Measurements from ENCODE around the gene COL4A3. TPM values are rescaled to one million over a fixed set of nuclear protein-coding genes. Genes with fewer than 3 reads are reported as not detected.
A peak's percentile ranks its signal among the peaks of the same experiment; 100 is the strongest.

Gene COL4A3
- total RNA-seq, 8 experiments from 2014 or later, result 0.21 to 1.3 (median 0.59) TPM

GRCh38 chr2:227322530-227323205 is 158.2 kb downstream of the COL4A3 start:
- ATAC-seq (replicated peaks in 6 of 8), result no peak
- H3K4me3 ChIP-seq, result no peak overlapping the region
- WGBS, 10 experiments, result 75 to 100% (median 93%) methylated on average over 1 to 5 of the region's 5 CpGs; no CpG with 5 or more reads in 3 of the 10 experiments
- H3K27ac ChIP-seq, result no peak overlapping the region
- H3K4me1 ChIP-seq (replicated peaks in 1 of 2), result peaks cover 8 to 24% of the 10 kb centered on the region in 2 donors
- in situ Hi-C loops (cut with MboI; ENCODE audit: low pct_unique_long_range_greater_than_20kb in 2 of 9, low sequenced_read_pairs in 9 of 9, unreplicated experiment in 9 of 9), result no loop called here

GRCh38 chr2:227323818-227324217 is 159.4 kb downstream of the COL4A3 start:
- in situ Hi-C loops (cut with MboI; ENCODE audit: low pct_unique_long_range_greater_than_20kb in 2 of 9, low sequenced_read_pairs in 9 of 9, unreplicated experiment in 9 of 9), result no loop called here
- 75 to 100% (median 94%) methylated on average over 1 to 4 of the region's 4 CpGs for WGBS, 10 experiments
- ATAC-seq (replicated peaks in 6 of 8), result no peak
- H3K4me1 ChIP-seq (replicated peaks in 1 of 2), result peaks cover 8 to 27% of the 10 kb centered on the region in 2 donors
- no peak overlapping the region for H3K4me3 ChIP-seq
- H3K27ac ChIP-seq, result no peak overlapping the region

- peak; percentile 10 to 34 (median 18) for ATAC-seq (replicated peaks in 6 of 8)
- in situ Hi-C loops (cut with MboI; ENCODE audit: low pct_unique_long_range_greater_than_20kb in 2 of 9, low sequenced_read_pairs in 9 of 9, unreplicated experiment in 9 of 9), result no loop called here
- Histone ChIP-seq H3K27ac (peak overlapping the region; percentile 92 to 98), H3K4me1 (replicated peaks in 1 of 2) (peaks cover 8 to 27% of the 10 kb centered on the region in 2 donors), H3K4me3 (peak overlapping the region; percentile 74 to 99 (median 85))
- 0 to 60% (median 25%) methylated on average over 1 to 6 of the region's 6 CpGs; no CpG with 5 or more reads in 1 of the 10 experiments for WGBS, 10 experiments
Observed at GRCh38 chr2:227324642-227324994, 160.2 kb downstream of the COL4A3 start.

- WGBS, 10 experiments, result 0% methylated on average over 1 to 14 of the region's 67 CpGs; no CpG with 5 or more reads in 1 of the 10 experiments
- peak; percentile 94 to 99 (median 97) for ATAC-seq (replicated peaks in 6 of 8)
Observed at GRCh38 chr2:227324995-227325838, 160.8 kb downstream of the COL4A3 start, which contains the start of gene MFF. MFF (plus strand) TSS chr2:227325251; CDS start chr2:227330666, 5,415 bp downstream.

GRCh38 chr2:227325839-227326195 is 161.4 kb downstream of the COL4A3 start:
- Histone ChIP-seq H3K4me1 (replicated peaks in 1 of 2) (peaks cover 8 to 27% of the 10 kb centered on the region in 2 donors), H3K27ac (peak overlapping the region; percentile 92 to 98), H3K4me3 (peak overlapping the region; percentile 74 to 99 (median 85))
- WGBS, 10 experiments, result 0 to 2% (median 0%) methylated on average over 1 to 11 of the region's 13 CpGs; no CpG with 5 or more reads in 2 of the 10 experiments
- ATAC-seq (replicated peaks in 6 of 8), result peak; percentile 4 to 35 (median 10)
- in situ Hi-C loops (cut with MboI; ENCODE audit: low pct_unique_long_range_greater_than_20kb in 2 of 9, low sequenced_read_pairs in 9 of 9, unreplicated experiment in 9 of 9), result no loop called here

More at GRCh38 chr2:227324995-227325838, 160.8 kb downstream of the COL4A3 start, which contains the start of gene MFF:
- H3K4me1 ChIP-seq (replicated peaks in 1 of 2), result peaks cover 8 to 27% of the 10 kb centered on the region in 2 donors
- peak within 1 kb of the TSS; percentile 74 to 99 (median 85) for H3K4me3 ChIP-seq
- in situ Hi-C loops (cut with MboI; ENCODE audit: low pct_unique_long_range_greater_than_20kb in 2 of 9, low sequenced_read_pairs in 9 of 9, unreplicated experiment in 9 of 9), result no loop called here
- peak within 1 kb of the TSS; percentile 92 to 98 for H3K27ac ChIP-seq

- no peak for ATAC-seq (replicated peaks in 6 of 8)
- peak overlapping the region in 3 of 5 donors; percentile 85 to 89 (median 85) for H3K4me3 ChIP-seq
- WGBS, 10 experiments, result 66 to 100% (median 88%) methylated on average over 2 to 6 of the region's 6 CpGs
- no peak overlapping the region for H3K27ac ChIP-seq
- in situ Hi-C loops (cut with MboI; ENCODE audit: low pct_unique_long_range_greater_than_20kb in 2 of 9, low sequenced_read_pairs in 9 of 9, unreplicated experiment in 9 of 9), result no loop called here
- H3K4me1 ChIP-seq (replicated peaks in 1 of 2), result peaks cover 8 to 27% of the 10 kb centered on the region in 2 donors
Observed at GRCh38 chr2:227326783-227327182, 162.4 kb downstream of the COL4A3 start.

GRCh38 chr2:227335713-227336112 is 171.3 kb downstream of the COL4A3 start:
- Histone ChIP-seq H3K4me1 (replicated peaks in 1 of 2) (no peaks in the 10 kb centered on the region), H3K4me3 (no peak overlapping the region), H3K27ac (no peak overlapping the region)
- 80 to 100% (median 100%) methylated on average over 1 of the region's 1 CpG; no CpG with 5 or more reads in 1 of the 10 experiments for WGBS, 10 experiments
- in situ Hi-C loops (cut with MboI; ENCODE audit: low pct_unique_long_range_greater_than_20kb in 2 of 9, low sequenced_read_pairs in 9 of 9, unreplicated experiment in 9 of 9), result no loop called here
- no peak for ATAC-seq (replicated peaks in 6 of 8)

- 63 to 100% (median 94%) methylated on average over 1 to 2 of the region's 2 CpGs for WGBS, 10 experiments
- H3K27ac ChIP-seq, result no peak overlapping the region
- ATAC-seq (replicated peaks in 6 of 8), result peak in 2 of 8 experiments; percentile 71 to 92
Observed at GRCh38 chr2:227337442-227337841, 173.0 kb downstream of the COL4A3 start.

GRCh38 chr2:227339098-227339599 is 174.7 kb downstream of the COL4A3 start:
- 90 to 100% (median 100%) methylated on average over 1 to 2 of the region's 2 CpGs; no CpG with 5 or more reads in 7 of the 10 experiments for WGBS, 10 experiments
- in situ Hi-C loops (cut with MboI; ENCODE audit: low pct_unique_long_range_greater_than_20kb in 2 of 9, low sequenced_read_pairs in 9 of 9, unreplicated experiment in 9 of 9), result no loop called here
- no peak for ATAC-seq (replicated peaks in 6 of 8)
- H3K4me3 ChIP-seq, result no peak overlapping the region
- no peak overlapping the region for H3K27ac ChIP-seq
- H3K4me1 ChIP-seq (replicated peaks in 1 of 2), result no peaks in the 10 kb centered on the region

More at GRCh38 chr2:227337442-227337841, 173.0 kb downstream of the COL4A3 start:
- Histone ChIP-seq H3K4me1 (replicated peaks in 1 of 2) (no peaks in the 10 kb centered on the region), H3K4me3 (no peak overlapping the region)
- in situ Hi-C loops (cut with MboI; ENCODE audit: low pct_unique_long_range_greater_than_20kb in 2 of 9, low sequenced_read_pairs in 9 of 9, unreplicated experiment in 9 of 9), result no loop called here

GRCh38 chr2:227340106-227340505 is 175.7 kb downstream of the COL4A3 start:
- no peak for ATAC-seq (replicated peaks in 6 of 8)
- no peaks in the 10 kb centered on the region for H3K4me1 ChIP-seq (replicated peaks in 1 of 2)
- H3K4me3 ChIP-seq, result no peak overlapping the region
- no peak overlapping the region for H3K27ac ChIP-seq
- in situ Hi-C loops (cut with MboI; ENCODE audit: low pct_unique_long_range_greater_than_20kb in 2 of 9, low sequenced_read_pairs in 9 of 9, unreplicated experiment in 9 of 9), result no loop called here
- WGBS, 10 experiments, result 62 to 100% (median 81%) methylated on average over 2 to 6 of the region's 6 CpGs; no CpG with 5 or more reads in 1 of the 10 experiments

GRCh38 chr2:227341553-227341952 is 177.1 kb downstream of the COL4A3 start:
- 20 to 94% (median 87%) methylated on average over 2 of the region's 2 CpGs; no CpG with 5 or more reads in 2 of the 10 experiments for WGBS, 10 experiments
- Histone ChIP-seq H3K27ac (no peak overlapping the region), H3K4me3 (no peak overlapping the region), H3K4me1 (replicated peaks in 1 of 2) (no peaks in the 10 kb centered on the region)
- ATAC-seq (replicated peaks in 6 of 8), result no peak
- in situ Hi-C loops (cut with MboI; ENCODE audit: low pct_unique_long_range_greater_than_20kb in 2 of 9, low sequenced_read_pairs in 9 of 9, unreplicated experiment in 9 of 9), result no loop called here

GRCh38 chr2:227344231-227344630 is 179.8 kb downstream of the COL4A3 start:
- Histone ChIP-seq H3K4me1 (replicated peaks in 1 of 2) (no peaks in the 10 kb centered on the region), H3K4me3 (no peak overlapping the region), H3K27ac (no peak overlapping the region)
- no peak for ATAC-seq (replicated peaks in 6 of 8)
- in situ Hi-C loops (cut with MboI; ENCODE audit: low pct_unique_long_range_greater_than_20kb in 2 of 9, low sequenced_read_pairs in 9 of 9, unreplicated experiment in 9 of 9), result no loop called here
- WGBS, 10 experiments, result 95 to 100% (median 100%) methylated on average over 1 to 2 of the region's 2 CpGs; no CpG with 5 or more reads in 3 of the 10 experiments

- no peak for ATAC-seq (replicated peaks in 6 of 8)
- WGBS, 10 experiments, result 80 to 100% (median 88%) methylated on average over 1 to 7 of the region's 7 CpGs
- H3K4me1 ChIP-seq (replicated peaks in 1 of 2), result no peaks in the 10 kb centered on the region
- no peak overlapping the region for H3K4me3 ChIP-seq
- in situ Hi-C loops (cut with MboI; ENCODE audit: low pct_unique_long_range_greater_than_20kb in 2 of 9, low sequenced_read_pairs in 9 of 9, unreplicated experiment in 9 of 9), result no loop called here
- no peak overlapping the region for H3K27ac ChIP-seq
Observed at GRCh38 chr2:227347117-227347516, 182.7 kb downstream of the COL4A3 start.
